Measurements from ENCODE around the gene VAMP4. TPM values are rescaled to one million over a fixed set of nuclear protein-coding genes. Genes with fewer than 3 reads are reported as not detected.

The VAMP4 gene, protein sequence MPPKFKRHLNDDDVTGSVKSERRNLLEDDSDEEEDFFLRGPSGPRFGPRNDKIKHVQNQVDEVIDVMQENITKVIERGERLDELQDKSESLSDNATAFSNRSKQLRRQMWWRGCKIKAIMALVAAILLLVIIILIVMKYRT
- total RNA-seq = 1 to 10 TPM; 3.9 to 7.9 (median 6.0) TPM
- long read RNA-seq, full-length matches to known transcripts = 2 of 2 reads
- long read RNA-seq, partial matches to known transcripts = 0 of 2 reads
- long read RNA-seq, other reads (novel, unspliced or antisense) = 0 of 2 reads

- ATAC-seq (peak; percentile 92 to 95 (median 94)), DNase-seq (peak; percentile 89 to 90 (median 90))
- Histone ChIP-seq H3K36me3 (peaks cover 0 to 9% (median 2%) of the 10 kb centered on the region in 4 donors), H3K4me1 (peaks cover 0 to 8% (median 4%) of the 10 kb centered on the region in 4 donors), H3K4me3 (peak within 1 kb of the TSS; percentile 82 to 87 (median 83)), H3K9me3 (no peaks in the 10 kb centered on the region), H3K27me3 (no peaks in the 10 kb centered on the region), H3K27ac (peak within 1 kb of the TSS; percentile 90 to 95 (median 91))
- peak; percentile 78 for TF ChIP-seq POLR2A (IDR thresholded peaks at IDR 0.05)
- TF ChIP-seq, protein P1, sequence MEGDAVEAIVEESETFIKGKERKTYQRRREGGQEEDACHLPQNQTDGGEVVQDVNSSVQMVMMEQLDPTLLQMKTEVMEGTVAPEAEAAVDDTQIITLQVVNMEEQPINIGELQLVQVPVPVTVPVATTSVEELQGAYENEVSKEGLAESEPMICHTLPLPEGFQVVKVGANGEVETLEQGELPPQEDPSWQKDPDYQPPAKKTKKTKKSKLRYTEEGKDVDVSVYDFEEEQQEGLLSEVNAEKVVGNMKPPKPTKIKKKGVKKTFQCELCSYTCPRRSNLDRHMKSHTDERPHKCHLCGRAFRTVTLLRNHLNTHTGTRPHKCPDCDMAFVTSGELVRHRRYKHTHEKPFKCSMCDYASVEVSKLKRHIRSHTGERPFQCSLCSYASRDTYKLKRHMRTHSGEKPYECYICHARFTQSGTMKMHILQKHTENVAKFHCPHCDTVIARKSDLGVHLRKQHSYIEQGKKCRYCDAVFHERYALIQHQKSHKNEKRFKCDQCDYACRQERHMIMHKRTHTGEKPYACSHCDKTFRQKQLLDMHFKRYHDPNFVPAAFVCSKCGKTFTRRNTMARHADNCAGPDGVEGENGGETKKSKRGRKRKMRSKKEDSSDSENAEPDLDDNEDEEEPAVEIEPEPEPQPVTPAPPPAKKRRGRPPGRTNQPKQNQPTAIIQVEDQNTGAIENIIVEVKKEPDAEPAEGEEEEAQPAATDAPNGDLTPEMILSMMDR (IDR thresholded peaks at IDR 0.05) = no peak
- under 1% methylated on average over 38 of the region's 57 CpGs for WGBS (ENCODE audit: insufficient coverage, low coverage, low lambda C conversion rate, missing lambda C conversion rate)
- intact Hi-C loops (cut with DNase I) = no loop called here
Observed at GRCh38 chr1:171741872-171742576, at the start of gene VAMP4. Gene VAMP4, minus strand, starts transcription at chr1:171742065. Its CDS starts 3,651 bp downstream, at chr1:171738414.

DNA sequence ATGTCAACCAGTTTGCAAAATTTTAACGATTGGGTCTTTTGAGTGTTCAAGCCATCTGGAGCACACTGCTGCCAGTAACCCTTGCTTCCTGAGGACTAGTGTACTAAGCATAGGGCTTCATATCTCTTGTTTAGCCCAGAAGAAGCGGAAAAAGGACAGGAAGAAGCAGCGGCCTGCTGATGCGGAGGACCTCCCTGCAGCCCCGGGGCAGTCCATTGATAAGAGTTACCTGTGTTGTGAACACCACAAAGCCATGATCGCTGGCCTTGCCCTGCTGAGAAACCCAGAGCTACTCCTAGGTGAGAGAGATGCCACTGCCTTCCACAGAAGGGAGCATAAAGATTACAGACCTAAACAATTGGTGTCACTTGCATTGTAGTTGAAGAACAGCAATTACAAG is 48.5 kb upstream of the VAMP4 start:
- Histone ChIP-seq H3K27me3 (no peaks in the 10 kb centered on the region), H3K4me1 (peaks cover 0 to 1% (median 0%) of the 10 kb centered on the region in 4 donors), H3K4me3 (no peak overlapping the region), H3K36me3 (peaks cover 0 to 99% (median 37%) of the 10 kb centered on the region in 4 donors), H3K27ac (no peak overlapping the region), H3K9me3 (no peaks in the 10 kb centered on the region)
- TF ChIP-seq, protein P1 (IDR thresholded peaks at IDR 0.05) = no peak
- TF ChIP-seq POLR2A (IDR thresholded peaks at IDR 0.05) = no peak
- intact Hi-C loops (cut with DNase I) = no loop called here
- WGBS (ENCODE audit: insufficient coverage, low coverage, low lambda C conversion rate, missing lambda C conversion rate) = 67% methylated on average over 1 of the region's 6 CpGs
- no peak for DNase-seq
- no peak for ATAC-seq

GRCh38 chr1:171788696-171789095 is 46.8 kb upstream of the VAMP4 start:
- DNase-seq = no peak
- 84% methylated on average over 5 of the region's 5 CpGs for WGBS (ENCODE audit: insufficient coverage, low coverage, low lambda C conversion rate, missing lambda C conversion rate)
- ATAC-seq = peak in 1 of 4 donors; percentile 52
- Histone ChIP-seq H3K36me3 (peaks cover 0 to 89% (median 33%) of the 10 kb centered on the region in 4 donors), H3K4me1 (no peaks in the 10 kb centered on the region), H3K4me3 (no peak overlapping the region), H3K27ac (no peak overlapping the region), H3K27me3 (no peaks in the 10 kb centered on the region), H3K9me3 (no peaks in the 10 kb centered on the region)
- intact Hi-C loops (cut with DNase I) = no loop called here
- TF ChIP-seq, protein P1 (IDR thresholded peaks at IDR 0.05) = no peak

DNA sequence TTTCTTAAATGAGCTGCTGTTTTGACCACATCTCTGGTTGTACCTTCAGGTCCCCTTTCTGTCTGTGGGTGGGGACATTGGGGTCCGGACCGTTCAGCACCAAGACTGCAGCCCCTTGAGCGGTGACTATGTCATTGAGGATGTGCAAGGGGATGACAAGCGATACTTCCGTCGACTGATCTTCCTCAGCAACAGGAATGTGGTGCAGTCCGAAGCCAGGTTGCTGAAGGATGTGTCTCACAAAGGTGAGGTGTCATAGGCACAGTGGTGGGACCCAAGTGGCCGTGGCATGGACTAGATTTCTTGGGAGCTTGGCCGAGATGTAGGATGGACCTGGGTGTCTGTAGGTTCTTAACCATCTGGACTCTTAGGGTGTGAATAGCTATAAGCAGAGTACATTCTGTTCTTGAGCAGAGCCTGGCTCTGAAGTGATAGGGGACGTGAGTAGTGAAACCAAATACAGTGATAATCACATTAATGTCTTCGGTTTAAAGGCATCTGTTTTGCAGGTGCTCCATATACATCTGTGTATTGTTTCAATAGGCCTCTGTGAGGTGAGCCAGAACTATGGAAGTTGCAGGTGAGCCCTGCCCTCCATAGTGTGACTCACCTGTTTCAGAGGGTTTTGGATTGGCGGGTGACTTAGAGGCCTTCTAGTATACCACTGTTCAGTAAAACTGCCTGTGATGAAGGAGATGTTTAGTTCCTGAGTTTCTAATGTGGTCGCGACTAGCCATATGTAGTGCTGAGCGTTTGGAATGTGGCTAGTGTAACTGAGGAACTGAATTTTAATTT is 46.0 kb upstream of the VAMP4 start:
- Histone ChIP-seq H3K4me3 (no peak overlapping the region), H3K27me3 (no peaks in the 10 kb centered on the region), H3K27ac (no peak overlapping the region), H3K9me3 (no peaks in the 10 kb centered on the region), H3K4me1 (peaks cover 0 to 4% (median 0%) of the 10 kb centered on the region in 4 donors), H3K36me3 (peaks cover 0 to 81% (median 32%) of the 10 kb centered on the region in 4 donors)
- ATAC-seq (no peak), DNase-seq (no peak)
- 91% methylated on average over 8 of the region's 15 CpGs for WGBS (ENCODE audit: insufficient coverage, low coverage, low lambda C conversion rate, missing lambda C conversion rate)
- no peak for TF ChIP-seq POLR2A (IDR thresholded peaks at IDR 0.05)
- TF ChIP-seq, protein P1 (IDR thresholded peaks at IDR 0.05) = no peak
- intact Hi-C loops (cut with DNase I) = no loop called here
